Testis (tissue), 3 donors: ENCODE results near the gene CHI3L1. TPM values are rescaled to one million over a fixed set of nuclear protein-coding genes. Genes with fewer than 3 reads are reported as not detected.
A peak's percentile ranks its signal among the peaks of the same experiment; 100 is the strongest.

Source experiments
- DNase-seq: peaks from one replicate; pipeline ENCODE4 v3.0.0-alpha.2; 2019
- H3K27ac ChIP-seq, 2 donors: fragments of 200-600 bp; sonication (generic); one replicate each; pipeline ENCODE4 v1.5.1; 2019
- H3K27me3 ChIP-seq: fragments of 200-600 bp; sonication (generic); one replicate; pipeline ENCODE4 v1.5.1; 2019
- H3K36me3 ChIP-seq: fragments of 200-600 bp; sonication (generic); one replicate; pipeline ENCODE4 v1.5.1; 2017; ENCODE audit warnings: low read depth; ENCODE audit errors: missing control alignments
- H3K4me1 ChIP-seq: fragments of 200-600 bp; sonication (generic); one replicate; pipeline ENCODE4 v1.5.1; 2019
- H3K4me3 ChIP-seq, 2 donors: fragments of 200-600 bp; sonication (generic); one replicate each; pipeline ENCODE4 v1.5.1; 2017 to 2019
- H3K9me3 ChIP-seq: fragments of 200-600 bp; sonication (generic); one replicate; pipeline ENCODE4 v1.5.1; 2017
- CTCF ChIP-seq, 3 experiments: fragments of 450-650 bp in 2 of 3; fragments of 200-600 bp in 1 of 3; sonication (generic) in 1 of 3; IDR thresholded peaks; one replicate each; pipeline ENCODE4 v1.5.1; 2016 to 2019; ENCODE audit warnings: antibody characterized with exemption in 3 of 3, mild to moderate bottlenecking in 2 of 3, moderate library complexity in 1 of 3
- POLR2A ChIP-seq: fragments of 450-650 bp; IDR thresholded peaks from one replicate; pipeline ENCODE4 v1.6.1; 2017; ENCODE audit warnings: antibody characterized with exemption, mild to moderate bottlenecking, moderate library complexity
- WGBS, 2 donors: methylation state at CpG; one replicate each; pipeline ENCODE4 v1.1.5; 2018; 5-methylcytosine and 5-hydroxymethylcytosine counted together
- intact Hi-C: fragments of 100-400 bp; cut with DNase I; formaldehyde crosslinking; loops from one replicate; pipeline ENCODE4 v1.15.1; 2023; ENCODE audit warnings: low total_unique reads
- polyA plus RNA-seq: library from polyadenylated mRNA; stranded (reverse); fragments of 350-450 nt; fragmentation: Illumina TruSeq; extraction: RNeasy Lipid Tissue Mini Kit (QIAGEN cat#74804); gene quantifications from one replicate; pipeline ENCODE4 v1.2.3, GENCODE V29; 2014; ENCODE audit warnings: low read depth, low replicate concordance; ENCODE audit not compliant: insufficient read depth
- total RNA-seq, 2 donors: library from RNA; depleted of rRNA; stranded (reverse); fragments of >200 nt; gene quantifications; one replicate each; pipeline ENCODE4 v1.2.3, GENCODE V29; 2016

CHI3L1 gene
- total and polyA plus RNA-seq, 3 donors from 2014 or later, result 2.0 to 35.5 (median 6.6) TPM

GRCh38 chr1:203167026-203167912, 19.2 kb downstream of the CHI3L1 start:
- DNase-seq, result no peak
- H3K4me3 ChIP-seq, result no peak overlapping the region
- H3K36me3 ChIP-seq, result no peaks in the 10 kb centered on the region
- 85 to 90% methylated on average over 15 to 23 of the region's 23 CpGs for WGBS, 2 donors
- H3K27me3 ChIP-seq, result no peaks in the 10 kb centered on the region
- no peak for TF ChIP-seq CTCF (IDR thresholded peaks at IDR 0.05)
- TF ChIP-seq POLR2A, result no peak
- H3K9me3 ChIP-seq, result no peaks in the 10 kb centered on the region
- peaks cover 5% of the 10 kb centered on the region for H3K4me1 ChIP-seq
- no peak overlapping the region for H3K27ac ChIP-seq
- intact Hi-C loops, result no loop called here

GRCh38 chr1:203166192-203166940, 20.1 kb downstream of the CHI3L1 start:
- intact Hi-C loops, result no loop called here

GRCh38 chr1:203165800-203166161, 20.7 kb downstream of the CHI3L1 start:
- whole genome bisulfite sequencing, 2 donors, result 98 to 99% methylated on average over 7 to 8 of the region's 8 CpGs
- Histone ChIP-seq H3K4me3 (no peak overlapping the region), H3K27ac (no peak overlapping the region), H3K9me3 (no peaks in the 10 kb centered on the region), H3K27me3 (no peaks in the 10 kb centered on the region), H3K36me3 (no peaks in the 10 kb centered on the region), H3K4me1 (peaks cover 5% of the 10 kb centered on the region)
- intact Hi-C loops, result no loop called here
- DNase-seq, result no peak
- TF ChIP-seq POLR2A (no peak), CTCF (IDR thresholded peaks at IDR 0.05) (no peak)

More at GRCh38 chr1:203166192-203166940, 20.1 kb downstream of the CHI3L1 start:
- Histone ChIP-seq H3K4me1 (peaks cover 5% of the 10 kb centered on the region), H3K36me3 (no peaks in the 10 kb centered on the region), H3K4me3 (no peak overlapping the region), H3K9me3 (no peaks in the 10 kb centered on the region), H3K27ac (no peak overlapping the region), H3K27me3 (no peaks in the 10 kb centered on the region)
- 62 to 71% methylated on average over 2 to 14 of the region's 14 CpGs for WGBS, 2 donors
- TF ChIP-seq CTCF (IDR thresholded peaks at IDR 0.05) (peak in 1 of 3 experiments; percentile 12), POLR2A (no peak)
- DNase-seq, result peak; percentile 73

- no peak for DNase-seq
- Histone ChIP-seq H3K27ac (no peak overlapping the region), H3K9me3 (no peaks in the 10 kb centered on the region), H3K36me3 (no peaks in the 10 kb centered on the region), H3K4me1 (peaks cover 5% of the 10 kb centered on the region), H3K4me3 (no peak overlapping the region), H3K27me3 (no peaks in the 10 kb centered on the region)
- WGBS, 2 donors, result 93 to 95% methylated on average over 19 to 28 of the region's 28 CpGs
- intact Hi-C loops, result no loop called here
- TF ChIP-seq CTCF (IDR thresholded peaks at IDR 0.05) (no peak), POLR2A (no peak)
These were observed 21.3 kb downstream of the CHI3L1 start for GRCh38 chr1:203165101-203165799.
